Mucosa of descending colon (tissue), 3 donors: ENCODE results near the gene ZNRD2. TPM values are rescaled to one million over a fixed set of nuclear protein-coding genes. Genes with fewer than 3 reads are reported as not detected.

Experiments used
- ATAC-seq: fragments of 200-7000 bp; cut with Tn5 transposase; one replicate; pipeline ENCODE4 v1.9.1; 2020; ENCODE audit warnings: mild to moderate bottlenecking, moderate library complexity
- DNase-seq, 3 donors: peaks; one replicate each; pipeline ENCODE4 v3.0.0-alpha.2; 2020
- H3K36me3 ChIP-seq: fragments of 200-600 bp; one replicate; pipeline ENCODE4 v1.8.0; 2021; ENCODE audit warnings: low read depth, mild to moderate bottlenecking
- H3K4me1 ChIP-seq: fragments of 200-600 bp; one replicate; pipeline ENCODE4 v1.8.0; 2021; ENCODE audit warnings: low read depth, mild to moderate bottlenecking
- H3K4me3 ChIP-seq: fragments of 200-600 bp; one replicate; pipeline ENCODE4 v1.8.0; 2021; ENCODE audit warnings: mild to moderate bottlenecking
- H3K9me3 ChIP-seq: fragments of 200-600 bp; one replicate; pipeline ENCODE4 v1.8.0; 2021; ENCODE audit warnings: mild to moderate bottlenecking
- CTCF ChIP-seq: fragments of 200-600 bp; IDR thresholded peaks from one replicate; pipeline ENCODE4 v1.8.0; 2022; ENCODE audit warnings: antibody characterized with exemption, mild to moderate bottlenecking
- intact Hi-C, 2 donors: fragments of 100-400 bp; cut with DNase I in 1 of 2; cut with micrococcal nuclease in 1 of 2; formaldehyde crosslinking; loops; one replicate each; pipeline versions ENCODE4 v1.11.0 to v1.11.1; 2022; cut with DNase I, micrococcal nuclease
- total RNA-seq, 3 donors: library from RNA; stranded (reverse); fragmentation: NEBNext Ultra II Directional in 2 of 3; extraction: Animal tissue kit (Norgen Biotek cat#: 25700) in 2 of 3; gene quantifications; one replicate each; pipeline versions ENCODE4 v1.2.1 to v1.2.4, GENCODE V29; 2021 to 2023
- donor health status: DM: no; HTN: no; CAD: no; lungs with moderate emphysema.
- donor health status: DM: no; HTN: no; CAD: no.
- donor health status: DM: no; HTN: yes; CAD: no.

Gene ZNRD2
- total RNA-seq, 3 donors from 2014 or later = 20.9 to 24.6 (median 21.0) TPM

- peaks cover 12% of the 10 kb centered on the region for H3K36me3 ChIP-seq
- H3K9me3 ChIP-seq = no peaks in the 10 kb centered on the region
- no peak overlapping the region for H3K4me3 ChIP-seq
- no peak for TF ChIP-seq CTCF
- intact Hi-C loops = loop anchor here in 1 of 2 donors (10.0 kb wide), 1 partner anchor 65 kb away; the partner anchor contains the start of gene KCNK7
- ATAC-seq (peak; percentile 12), DNase-seq (no peak)
- peaks cover 12% of the 10 kb centered on the region for H3K4me1 ChIP-seq
Measured at GRCh38 chr11:65530157-65530496, 40.1 kb upstream of the ZNRD2 start.

- ATAC-seq = no peak
- H3K36me3 ChIP-seq = peaks cover 12% of the 10 kb centered on the region
Measured at GRCh38 chr11:65532388-65533064, 37.8 kb upstream of the ZNRD2 start.

GRCh38 chr11:65535102-65535501 is 35.2 kb upstream of the ZNRD2 start:
- intact Hi-C loops = loop anchor here in 1 of 2 donors (10.0 kb wide), 1 partner anchor 60 kb away; the partner anchor contains the start of gene KCNK7
- no peak for DNase-seq
- ATAC-seq = no peak
- TF ChIP-seq CTCF = no peak
- Histone ChIP-seq H3K4me1 (peaks cover 8% of the 10 kb centered on the region), H3K9me3 (no peaks in the 10 kb centered on the region), H3K36me3 (peaks cover 12% of the 10 kb centered on the region), H3K4me3 (no peak overlapping the region)

More at GRCh38 chr11:65532388-65533064, 37.8 kb upstream of the ZNRD2 start:
- no peak for TF ChIP-seq CTCF
- no peak for DNase-seq
- intact Hi-C loops = loop anchor here in 1 of 2 donors (10.0 kb wide), 1 partner anchor 62 kb away; the partner anchor contains the start of gene KCNK7
- Histone ChIP-seq H3K4me1 (no peaks in the 10 kb centered on the region), H3K9me3 (no peaks in the 10 kb centered on the region), H3K4me3 (no peak overlapping the region)

- no peak for ATAC-seq
Measured at GRCh38 chr11:65536412-65537295, 33.6 kb upstream of the ZNRD2 start.

GRCh38 chr11:65537296-65537597 is 33.0 kb upstream of the ZNRD2 start:
- Histone ChIP-seq H3K4me1 (peaks cover 17% of the 10 kb centered on the region), H3K9me3 (no peaks in the 10 kb centered on the region), H3K4me3 (no peak overlapping the region), H3K36me3 (peaks cover 4% of the 10 kb centered on the region)
- intact Hi-C loops = loop anchor here in 1 of 2 donors (10.0 kb wide), 1 partner anchor 58 kb away; the partner anchor contains the start of gene KCNK7
- DNase-seq = no peak
- no peak for ATAC-seq
- no peak for TF ChIP-seq CTCF

More at GRCh38 chr11:65536412-65537295, 33.6 kb upstream of the ZNRD2 start:
- H3K4me3 ChIP-seq = no peak overlapping the region
- intact Hi-C loops = loop anchor here in 1 of 2 donors (10.0 kb wide), 1 partner anchor 58 kb away; the partner anchor contains the start of gene KCNK7
- H3K36me3 ChIP-seq = peaks cover 4% of the 10 kb centered on the region
- TF ChIP-seq CTCF = no peak
- no peak for DNase-seq
- H3K4me1 ChIP-seq = peaks cover 17% of the 10 kb centered on the region
- H3K9me3 ChIP-seq = no peaks in the 10 kb centered on the region
